Lower lobe of right lung (tissue), 2 donors: ENCODE measurements around the gene LRRC31. TPM values are rescaled to one million over a fixed set of nuclear protein-coding genes. Genes with fewer than 3 reads are reported as not detected.

Source experiments
- ATAC-seq, 2 donors: fragments of 200-7000 bp; cut with Tn5 transposase; one replicate each; pipeline ENCODE4 v1.9.1; 2020 to 2022; ENCODE audit warnings: mild to moderate bottlenecking in 2 of 2, moderate library complexity in 2 of 2
- DNase-seq: peaks from one replicate; pipeline ENCODE4 v3.0.0-alpha.2; 2020
- H3K27ac ChIP-seq: fragments of 200-600 bp; one replicate; pipeline ENCODE4 v1.8.0; 2022
- H3K27me3 ChIP-seq: fragments of 200-600 bp; one replicate; pipeline ENCODE4 v1.8.0; 2022; ENCODE audit warnings: low read depth
- H3K36me3 ChIP-seq: fragments of 200-600 bp; one replicate; pipeline ENCODE4 v1.8.0; 2022; ENCODE audit warnings: mild to moderate bottlenecking
- H3K4me1 ChIP-seq: fragments of 200-600 bp; one replicate; pipeline ENCODE4 v1.8.0; 2022
- H3K4me3 ChIP-seq: fragments of 200-600 bp; one replicate; pipeline ENCODE4 v1.8.0; 2022; ENCODE audit warnings: mild to moderate bottlenecking
- H3K9me3 ChIP-seq: fragments of 200-600 bp; one replicate; pipeline ENCODE4 v1.8.0; 2022
- CTCF ChIP-seq: fragments of 200-600 bp; IDR thresholded peaks from one replicate; pipeline ENCODE4 v1.8.0; 2022; ENCODE audit warnings: antibody characterized with exemption, mild to moderate bottlenecking
- intact Hi-C: fragments of 100-400 bp; cut with DNase I; formaldehyde crosslinking; loops from one replicate; pipeline ENCODE4 v1.11.0; 2022
- total RNA-seq: library from RNA; stranded (reverse); fragmentation: NEBNext Ultra II Directional; extraction: Animal tissue kit (Norgen Biotek cat#: 25700); gene quantifications from one replicate; pipeline ENCODE4 v1.2.1, GENCODE V29; 2021
- donor health status: DM: no; HTN: yes; CAD: no; lungs with severe emphysema.

LRRC31 gene
- total RNA-seq, 1 donor from 2014 or later: 1.1 TPM

GRCh38 chr3:169891886-169892285 is 22.2 kb upstream of the LRRC31 start:
- H3K27me3 ChIP-seq: no peaks in the 10 kb centered on the region
- no peaks in the 10 kb centered on the region for H3K9me3 ChIP-seq
- TF ChIP-seq CTCF: no peak
- no peak overlapping the region for H3K4me3 ChIP-seq
- H3K27ac ChIP-seq: no peak overlapping the region
- ATAC-seq (no peak), DNase-seq (no peak)
- intact Hi-C loops: no loop called here
- no peaks in the 10 kb centered on the region for H3K36me3 ChIP-seq
- H3K4me1 ChIP-seq: no peaks in the 10 kb centered on the region

DNA sequence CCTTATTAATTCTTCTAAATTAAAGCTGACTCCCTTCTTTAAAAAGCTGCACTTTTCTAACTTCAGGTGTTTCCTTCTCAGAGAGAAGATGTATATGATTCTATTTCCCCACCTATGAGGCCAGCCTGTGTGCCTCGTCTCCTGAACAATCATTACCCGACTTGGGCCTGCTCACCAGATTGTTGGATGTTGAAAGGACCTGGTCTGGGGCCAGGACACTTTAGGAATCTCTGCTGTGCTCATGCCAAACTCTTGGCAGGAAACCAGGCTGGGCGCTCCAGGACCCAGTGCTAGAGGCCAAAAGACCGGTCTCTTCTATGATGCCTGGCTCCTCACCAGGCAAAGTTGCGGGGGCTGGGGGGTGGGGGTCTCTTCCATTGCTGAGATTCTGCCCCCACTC is 16.9 kb upstream of the LRRC31 start:
- DNase-seq (peak; percentile 83), ATAC-seq (peak; percentile 88 to 93)
- H3K27ac ChIP-seq: no peak overlapping the region
- H3K4me1 ChIP-seq: no peaks in the 10 kb centered on the region
- intact Hi-C loops: no loop called here
- no peaks in the 10 kb centered on the region for H3K27me3 ChIP-seq
- H3K4me3 ChIP-seq: no peak overlapping the region
- TF ChIP-seq CTCF: no peak
- H3K9me3 ChIP-seq: no peaks in the 10 kb centered on the region
- no peaks in the 10 kb centered on the region for H3K36me3 ChIP-seq

DNA sequence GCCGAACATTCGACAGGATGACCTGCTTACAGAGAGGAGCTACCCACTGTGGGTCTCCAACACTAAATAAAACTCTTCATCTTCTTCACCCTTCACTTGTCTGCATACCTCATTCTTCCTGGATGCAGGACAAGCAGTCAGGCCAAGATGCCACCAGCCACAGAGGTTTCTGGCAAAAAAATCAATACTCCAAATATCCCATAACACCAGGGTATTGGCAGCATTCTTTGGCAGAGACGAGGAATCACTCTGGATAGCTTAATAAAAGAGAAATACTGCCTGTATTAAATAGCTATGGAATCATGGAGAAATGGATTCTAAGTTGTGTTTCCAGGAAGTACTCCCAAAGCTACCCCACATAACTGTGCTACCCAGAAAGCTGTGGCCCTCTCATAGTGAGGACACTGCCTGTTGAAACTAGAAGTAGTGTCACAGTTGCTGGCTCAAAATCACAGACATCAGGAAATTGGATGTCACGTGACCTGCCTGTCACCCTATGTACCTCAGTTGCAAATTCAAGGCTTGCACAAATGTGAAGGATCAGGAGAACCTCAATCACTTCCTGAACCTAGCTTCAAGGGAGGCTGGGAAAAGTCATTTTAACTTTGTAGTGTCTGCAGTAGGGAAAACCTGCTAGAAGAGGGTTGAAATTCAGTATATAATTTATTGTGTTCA is 11.0 kb upstream of the LRRC31 start:
- no peak for TF ChIP-seq CTCF
- DNase-seq (no peak), ATAC-seq (no peak)
- Histone ChIP-seq H3K27me3 (no peaks in the 10 kb centered on the region), H3K4me1 (no peaks in the 10 kb centered on the region), H3K4me3 (no peak overlapping the region), H3K36me3 (no peaks in the 10 kb centered on the region), H3K9me3 (no peaks in the 10 kb centered on the region), H3K27ac (no peak overlapping the region)
- intact Hi-C loops: no loop called here

DNA sequence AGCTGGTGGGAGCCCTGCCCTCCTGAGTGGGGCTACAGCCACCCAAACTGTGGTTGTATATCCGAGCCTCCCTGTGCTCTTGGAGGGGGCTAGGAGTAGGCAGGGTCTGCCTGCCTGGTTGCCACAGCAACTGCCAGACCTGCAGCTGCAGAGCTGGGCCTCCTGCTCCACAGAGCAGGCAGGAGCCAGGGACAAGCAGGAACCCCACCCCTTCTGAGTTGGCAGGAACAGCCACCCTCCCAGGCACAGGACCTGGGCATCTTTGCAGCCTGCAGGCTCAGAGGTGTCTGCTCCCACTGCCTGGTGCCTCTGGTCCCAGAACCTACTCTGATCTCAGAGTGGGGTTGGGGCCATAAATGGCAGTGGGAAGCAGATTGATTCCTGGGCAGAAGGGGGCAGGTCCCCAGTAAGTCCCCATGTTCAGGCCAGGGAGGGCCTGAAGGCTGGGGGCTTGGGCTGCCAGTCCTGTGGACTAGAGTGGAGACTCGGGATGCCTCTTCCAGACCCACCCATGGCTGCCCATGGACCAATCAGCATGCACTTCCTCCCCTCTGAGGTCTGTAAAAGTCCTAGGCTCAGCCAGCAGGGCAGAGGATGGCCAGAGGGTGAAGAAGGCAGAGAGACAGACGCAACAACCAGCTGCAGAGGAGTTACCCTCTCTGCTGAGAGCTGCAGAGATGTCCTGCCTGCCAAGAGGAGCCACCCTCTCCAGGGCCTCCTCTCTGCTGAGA is 10.3 kb upstream of the LRRC31 start:
- no peak for ATAC-seq
- H3K4me3 ChIP-seq: no peak overlapping the region
- no peak overlapping the region for H3K27ac ChIP-seq
- no peak for TF ChIP-seq CTCF
- no peaks in the 10 kb centered on the region for H3K4me1 ChIP-seq
- no peaks in the 10 kb centered on the region for H3K9me3 ChIP-seq
- no peaks in the 10 kb centered on the region for H3K27me3 ChIP-seq
- DNase-seq: no peak
- intact Hi-C loops: no loop called here
- H3K36me3 ChIP-seq: no peaks in the 10 kb centered on the region

DNA sequence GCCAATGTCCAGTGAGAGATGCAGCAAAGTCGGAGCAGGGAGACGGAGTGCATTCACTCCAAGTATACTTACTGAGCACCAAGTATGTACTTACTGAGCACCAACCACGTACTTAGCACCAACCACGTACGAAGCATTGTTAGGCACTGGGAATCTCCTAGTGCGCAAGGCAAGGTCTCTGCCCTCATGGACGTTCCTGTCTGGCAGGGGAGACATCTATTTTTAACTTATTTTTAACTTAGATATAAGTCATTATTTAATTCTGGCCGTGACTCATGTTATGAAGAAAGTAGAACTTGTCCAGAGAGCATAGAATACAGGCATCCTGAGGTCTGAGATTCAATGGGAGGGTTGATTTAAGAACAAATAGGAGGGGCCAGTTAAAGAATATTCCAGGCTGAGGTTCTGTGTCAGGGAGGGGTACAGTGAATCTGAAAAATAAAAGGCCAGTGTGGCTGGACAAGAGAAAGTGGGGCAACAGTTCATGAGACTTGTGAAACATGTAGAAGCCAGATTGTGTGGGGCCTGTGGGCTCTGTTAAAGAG is 9.3 kb upstream of the LRRC31 start:
- H3K4me1 ChIP-seq: no peaks in the 10 kb centered on the region
- H3K4me3 ChIP-seq: no peak overlapping the region
- TF ChIP-seq CTCF: no peak
- ATAC-seq (no peak), DNase-seq (no peak)
- H3K27ac ChIP-seq: no peak overlapping the region
- H3K27me3 ChIP-seq: no peaks in the 10 kb centered on the region
- H3K9me3 ChIP-seq: no peaks in the 10 kb centered on the region
- intact Hi-C loops: no loop called here
- H3K36me3 ChIP-seq: no peaks in the 10 kb centered on the region
